PFSK-1 (cell line): ENCODE measurements around the gene IL17B.

Experiments
- FOXP2 ChIP-seq: optimal IDR thresholded peaks from 2 replicates; pipeline ENCODE3; 2011; ENCODE audit warnings: borderline replicate concordance, control low read depth, inconsistent platforms; ENCODE audit not compliant: insufficient read depth; ENCODE audit errors: extremely low read length, extremely low read depth
- POLR2AphosphoS5 ChIP-seq: IDR thresholded peaks from 2 replicates; pipeline ENCODE4 v1.6.1; 2012; ENCODE audit warnings: low read depth, mild to moderate bottlenecking, control low read depth, low read length, moderate library complexity
- SIN3A ChIP-seq: IDR thresholded peaks from 2 replicates; pipeline ENCODE4 v1.6.1; 2012; ENCODE audit warnings: mild to moderate bottlenecking, low read length, moderate library complexity, borderline replicate concordance; ENCODE audit not compliant: insufficient read depth
- TAF1 ChIP-seq: IDR thresholded peaks from 2 replicates; pipeline ENCODE4 v1.6.1; 2012; ENCODE audit warnings: low read length, control low read depth, borderline replicate concordance; ENCODE audit not compliant: insufficient read depth
- TF ChIP-seq, protein P1 (sequence below), 2 experiments: IDR thresholded peaks; 2 replicates each; pipeline versions ENCODE4 v1.6.1 to v1.8.0; 2011 to 2012; ENCODE audit warnings: low read depth in 2 of 2, low read length in 2 of 2, control low read depth in 1 of 2, inconsistent platforms in 1 of 2, mild to moderate bottlenecking in 1 of 2, moderate library complexity in 1 of 2; ENCODE audit not compliant: insufficient read depth in 1 of 2

The IL17B gene

DNA sequence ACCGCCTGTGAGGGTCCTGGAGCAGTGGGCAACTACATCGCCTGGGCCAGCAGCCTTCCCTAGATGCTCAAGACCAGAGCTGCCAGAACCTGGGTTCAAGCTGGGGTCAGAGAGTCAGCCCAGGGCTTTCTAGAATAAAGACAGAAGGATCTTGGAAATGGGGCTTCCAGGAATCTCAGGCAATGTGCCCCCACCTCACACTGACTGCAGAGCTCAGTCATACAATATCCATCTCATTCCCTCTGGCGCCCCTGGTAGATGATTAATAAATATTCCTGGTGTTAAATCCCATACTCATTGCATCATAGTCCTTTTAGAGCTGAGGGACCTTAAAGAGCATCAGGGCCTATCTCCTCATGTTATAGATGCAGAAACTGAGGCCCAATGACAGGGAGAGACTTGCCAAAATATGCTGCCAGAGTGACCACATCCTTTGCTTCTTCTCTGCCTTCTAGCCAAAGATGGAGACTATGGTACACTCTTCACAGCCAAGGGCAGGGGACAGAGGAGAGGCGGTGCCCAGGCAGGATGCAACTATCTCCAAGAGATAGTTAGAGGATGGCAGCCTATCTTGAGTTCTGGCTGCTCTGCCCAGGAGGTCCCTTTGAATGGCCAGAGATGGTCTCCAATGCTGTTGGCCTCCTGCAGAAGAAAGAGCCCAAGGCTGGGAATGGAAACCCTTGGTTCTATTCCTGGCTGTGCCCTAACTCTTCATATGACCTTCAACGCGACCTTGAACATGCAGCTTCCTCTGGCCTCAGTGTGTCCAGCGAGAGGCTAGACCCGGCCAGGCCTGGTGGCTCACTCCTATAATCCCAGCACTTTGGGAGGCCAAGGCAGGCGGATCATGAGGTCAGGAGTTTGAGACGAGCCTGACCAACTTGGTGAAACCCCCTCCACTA lies 36.2 kb upstream of the IL17B start:
- TF ChIP-seq FOXP2 (no peak), SIN3A (no peak), POLR2AphosphoS5 (no peak), TAF1 (no peak)
- TF ChIP-seq, protein P1, sequence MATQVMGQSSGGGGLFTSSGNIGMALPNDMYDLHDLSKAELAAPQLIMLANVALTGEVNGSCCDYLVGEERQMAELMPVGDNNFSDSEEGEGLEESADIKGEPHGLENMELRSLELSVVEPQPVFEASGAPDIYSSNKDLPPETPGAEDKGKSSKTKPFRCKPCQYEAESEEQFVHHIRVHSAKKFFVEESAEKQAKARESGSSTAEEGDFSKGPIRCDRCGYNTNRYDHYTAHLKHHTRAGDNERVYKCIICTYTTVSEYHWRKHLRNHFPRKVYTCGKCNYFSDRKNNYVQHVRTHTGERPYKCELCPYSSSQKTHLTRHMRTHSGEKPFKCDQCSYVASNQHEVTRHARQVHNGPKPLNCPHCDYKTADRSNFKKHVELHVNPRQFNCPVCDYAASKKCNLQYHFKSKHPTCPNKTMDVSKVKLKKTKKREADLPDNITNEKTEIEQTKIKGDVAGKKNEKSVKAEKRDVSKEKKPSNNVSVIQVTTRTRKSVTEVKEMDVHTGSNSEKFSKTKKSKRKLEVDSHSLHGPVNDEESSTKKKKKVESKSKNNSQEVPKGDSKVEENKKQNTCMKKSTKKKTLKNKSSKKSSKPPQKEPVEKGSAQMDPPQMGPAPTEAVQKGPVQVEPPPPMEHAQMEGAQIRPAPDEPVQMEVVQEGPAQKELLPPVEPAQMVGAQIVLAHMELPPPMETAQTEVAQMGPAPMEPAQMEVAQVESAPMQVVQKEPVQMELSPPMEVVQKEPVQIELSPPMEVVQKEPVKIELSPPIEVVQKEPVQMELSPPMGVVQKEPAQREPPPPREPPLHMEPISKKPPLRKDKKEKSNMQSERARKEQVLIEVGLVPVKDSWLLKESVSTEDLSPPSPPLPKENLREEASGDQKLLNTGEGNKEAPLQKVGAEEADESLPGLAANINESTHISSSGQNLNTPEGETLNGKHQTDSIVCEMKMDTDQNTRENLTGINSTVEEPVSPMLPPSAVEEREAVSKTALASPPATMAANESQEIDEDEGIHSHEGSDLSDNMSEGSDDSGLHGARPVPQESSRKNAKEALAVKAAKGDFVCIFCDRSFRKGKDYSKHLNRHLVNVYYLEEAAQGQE (IDR thresholded peaks at IDR 0.05; ENCODE audit: insufficient read depth in 1 of 2, low read depth in 2 of 2, low read length in 2 of 2), result no peak

GRCh38 chr5:149414405-149415065 lies 35.4 kb upstream of the IL17B start:
- TF ChIP-seq TAF1, result no peak
- no peak for TF ChIP-seq SIN3A
- TF ChIP-seq FOXP2, result no peak
- TF ChIP-seq, protein P1 (IDR thresholded peaks at IDR 0.05; ENCODE audit: insufficient read depth in 1 of 2, low read depth in 2 of 2, low read length in 2 of 2), result no peak
- no peak for TF ChIP-seq POLR2AphosphoS5

DNA sequence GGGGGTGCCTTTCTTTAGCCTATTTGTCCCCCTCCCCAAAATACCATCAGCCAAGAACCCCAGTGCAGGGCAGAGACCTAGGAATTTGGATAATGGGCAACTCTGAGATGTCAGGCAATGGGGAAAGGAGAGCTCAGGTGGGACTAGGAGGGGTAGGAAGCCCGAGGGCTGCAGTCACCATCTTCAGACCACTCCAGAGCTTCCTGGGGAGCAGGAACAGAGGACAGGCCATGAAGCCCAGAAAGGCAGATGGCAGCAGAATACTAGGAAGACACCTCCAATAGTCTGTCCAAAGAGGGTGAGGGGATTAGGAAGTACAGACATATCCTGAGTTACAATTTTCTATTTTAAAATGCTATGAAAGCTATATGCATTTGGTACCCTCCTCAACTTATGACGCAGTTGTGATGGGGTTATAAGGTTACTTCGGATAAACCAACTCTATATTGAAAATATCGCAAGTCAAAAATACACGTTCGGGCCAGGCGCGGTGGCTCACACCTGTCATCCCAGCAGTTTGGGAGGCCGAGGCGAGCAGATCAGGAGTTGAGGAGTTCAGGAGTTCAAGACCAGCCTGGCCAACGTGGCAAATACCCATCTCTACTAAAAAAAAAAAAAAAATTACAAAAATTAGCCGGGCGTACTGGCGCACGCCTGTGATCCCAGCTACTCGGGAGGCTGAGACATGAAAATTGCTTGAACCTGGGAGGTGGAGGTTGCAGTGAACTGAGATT lies 34.6 kb upstream of the IL17B start:
- TF ChIP-seq POLR2AphosphoS5 (no peak), TAF1 (no peak), SIN3A (no peak), FOXP2 (no peak)
- TF ChIP-seq, protein P1 (IDR thresholded peaks at IDR 0.05; ENCODE audit: insufficient read depth in 1 of 2, low read depth in 2 of 2, low read length in 2 of 2), result no peak

DNA sequence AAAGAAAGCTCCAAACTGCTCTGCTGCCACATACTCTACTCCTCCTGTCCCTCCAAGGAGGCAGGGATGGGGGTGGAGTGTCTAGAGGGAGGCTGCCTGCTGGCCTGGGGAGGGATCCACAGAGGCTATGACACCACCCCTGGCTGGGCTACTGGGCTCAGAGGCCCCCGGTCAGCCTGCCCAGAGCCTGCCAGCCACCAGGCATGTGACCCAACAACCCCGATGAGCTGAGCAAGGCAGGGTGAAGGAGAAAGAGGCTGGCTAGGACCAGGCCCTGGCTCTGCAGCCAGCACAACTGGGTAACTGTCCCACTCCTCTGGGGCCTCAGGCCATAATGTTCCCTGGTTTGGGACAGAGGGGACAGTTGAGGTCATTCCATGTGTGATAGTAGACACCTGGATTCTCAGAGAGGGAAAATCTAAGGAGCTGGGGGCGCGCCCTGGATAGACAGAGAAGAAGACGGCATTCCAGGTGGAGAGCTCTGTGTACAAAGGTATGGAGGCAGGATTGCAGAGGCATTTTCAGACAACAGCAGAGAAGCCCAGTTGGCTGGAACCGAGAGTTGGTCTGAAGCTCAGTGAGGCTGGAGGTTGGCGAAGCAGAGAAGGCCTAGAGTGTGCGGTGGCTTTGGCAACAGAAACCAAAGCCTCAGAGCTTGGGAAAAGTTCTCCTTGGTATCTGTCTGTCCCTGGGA lies 33.8 kb upstream of the IL17B start:
- no peak for TF ChIP-seq SIN3A
- no peak for TF ChIP-seq FOXP2
- TF ChIP-seq POLR2AphosphoS5, result no peak
- TF ChIP-seq TAF1, result no peak
- TF ChIP-seq, protein P1 (IDR thresholded peaks at IDR 0.05; ENCODE audit: insufficient read depth in 1 of 2, low read depth in 2 of 2, low read length in 2 of 2), result no peak
